HG02943 (cell line): ENCODE data around the gene LDLRAD4.

Experiments
- ATAC-seq: cut with Tn5 transposase; IDR thresholded peaks from one replicate; pipeline ENCODE4 v1.9.1; 2021; ENCODE audit warnings: mild to moderate bottlenecking, low read depth, moderate library complexity; ENCODE audit not compliant: unreplicated experiment

LDLRAD4 gene

GRCh38 chr18:13518382-13518781, 299.8 kb downstream of the LDLRAD4 start:
- no peak for ATAC-seq

- no peak for ATAC-seq
Observed at GRCh38 chr18:13520306-13520705, 301.7 kb downstream of the LDLRAD4 start.

- ATAC-seq, result no peak
Observed at GRCh38 chr18:13520741-13521140, 302.2 kb downstream of the LDLRAD4 start.

GRCh38 chr18:13521418-13521817, 302.9 kb downstream of the LDLRAD4 start:
- no peak for ATAC-seq

- no peak for ATAC-seq
Observed at GRCh38 chr18:13522256-13522655, 303.7 kb downstream of the LDLRAD4 start.

GRCh38 chr18:13522861-13523660, 304.5 kb downstream of the LDLRAD4 start:
- ATAC-seq, result no peak

- no peak for ATAC-seq
Observed at GRCh38 chr18:13524054-13524453, 305.5 kb downstream of the LDLRAD4 start.

- ATAC-seq, result no peak
Observed at GRCh38 chr18:13524811-13525210, 306.3 kb downstream of the LDLRAD4 start.

GRCh38 chr18:13525381-13526029, 306.9 kb downstream of the LDLRAD4 start:
- ATAC-seq, result no peak

GRCh38 chr18:13526519-13526918, 308.0 kb downstream of the LDLRAD4 start:
- no peak for ATAC-seq

GRCh38 chr18:13527256-13527655, 308.7 kb downstream of the LDLRAD4 start:
- ATAC-seq, result no peak

- no peak for ATAC-seq
Observed at GRCh38 chr18:13527730-13528129, 309.2 kb downstream of the LDLRAD4 start.

GRCh38 chr18:13528739-13529392, 310.3 kb downstream of the LDLRAD4 start:
- no peak for ATAC-seq

GRCh38 chr18:13530033-13530878, 311.7 kb downstream of the LDLRAD4 start:
- ATAC-seq, result no peak

GRCh38 chr18:13530879-13531387, 312.4 kb downstream of the LDLRAD4 start:
- ATAC-seq, result no peak

GRCh38 chr18:13531681-13532325, 313.2 kb downstream of the LDLRAD4 start:
- ATAC-seq, result no peak

GRCh38 chr18:13532406-13533075, 314.0 kb downstream of the LDLRAD4 start:
- no peak for ATAC-seq

GRCh38 chr18:13534631-13535030, 316.1 kb downstream of the LDLRAD4 start:
- no peak for ATAC-seq

GRCh38 chr18:13536578-13536977, 318.0 kb downstream of the LDLRAD4 start:
- no peak for ATAC-seq
